OCI-LY1 (cell line): Measurements from ENCODE around the gene MRPL54.

ENCODE experiments used
- EZH2 ChIP-seq: fragments of 200-600 bp; sonication (generic), shearing (Covaris generic); IDR thresholded peaks from 2 replicates; pipeline ENCODE4 v1.8.0; 2017; ENCODE audit warnings: borderline replicate concordance, mixed run types, mild to moderate bottlenecking, antibody characterized with exemption, low read length, moderate library complexity, mixed read lengths
- TF ChIP-seq, protein P1 (sequence below): fragments of 200-600 bp; sonication (generic), shearing (Covaris generic); IDR thresholded peaks from 2 replicates; pipeline ENCODE4 v1.5.1; 2017; ENCODE audit warnings: mild to moderate bottlenecking, antibody characterized with exemption, low read length, moderate library complexity, mixed read lengths

DNA sequence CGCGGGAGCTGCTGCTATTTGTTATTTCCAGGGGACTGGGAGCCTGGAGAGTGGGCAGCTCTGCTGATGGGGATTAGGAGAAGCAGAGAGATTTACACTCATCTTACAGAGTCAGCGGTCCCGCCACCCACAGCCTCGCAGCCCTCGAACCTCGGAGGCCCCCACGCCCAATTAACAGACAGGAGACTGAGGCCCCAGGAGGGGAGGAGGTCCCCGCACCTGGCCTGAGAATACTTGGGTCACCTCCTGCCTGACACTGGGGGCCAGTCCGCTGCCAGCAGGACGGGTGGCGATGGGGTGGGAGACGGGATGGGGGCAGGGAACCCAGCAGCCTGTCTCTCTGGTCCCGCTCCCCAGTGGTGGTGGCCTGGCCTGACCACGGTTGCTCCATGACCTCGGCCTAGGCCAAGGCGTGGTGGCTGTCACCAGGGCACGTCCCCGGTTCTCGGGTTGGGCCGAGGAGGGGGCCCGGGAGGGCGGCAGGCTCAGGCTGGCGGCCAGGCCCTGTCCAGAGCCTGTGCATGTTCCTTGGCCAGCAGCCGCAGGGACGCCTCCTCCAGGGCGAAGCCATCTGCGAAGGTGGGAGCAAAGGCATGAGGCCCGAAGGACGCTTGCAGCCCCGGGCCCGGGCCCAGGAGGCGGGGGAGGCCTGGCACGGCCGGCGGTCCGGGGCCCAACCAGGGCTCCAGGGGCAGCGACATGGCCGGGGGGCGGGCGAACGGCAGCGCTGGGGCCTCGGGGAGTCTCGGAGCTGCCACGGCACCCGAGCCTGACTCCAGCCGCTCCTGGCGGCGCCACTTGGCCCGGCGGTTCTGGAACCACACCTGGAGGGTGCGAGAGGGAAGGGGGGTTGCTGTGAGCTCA is 7.9 kb downstream of the MRPL54 start:
- TF ChIP-seq, protein P1, sequence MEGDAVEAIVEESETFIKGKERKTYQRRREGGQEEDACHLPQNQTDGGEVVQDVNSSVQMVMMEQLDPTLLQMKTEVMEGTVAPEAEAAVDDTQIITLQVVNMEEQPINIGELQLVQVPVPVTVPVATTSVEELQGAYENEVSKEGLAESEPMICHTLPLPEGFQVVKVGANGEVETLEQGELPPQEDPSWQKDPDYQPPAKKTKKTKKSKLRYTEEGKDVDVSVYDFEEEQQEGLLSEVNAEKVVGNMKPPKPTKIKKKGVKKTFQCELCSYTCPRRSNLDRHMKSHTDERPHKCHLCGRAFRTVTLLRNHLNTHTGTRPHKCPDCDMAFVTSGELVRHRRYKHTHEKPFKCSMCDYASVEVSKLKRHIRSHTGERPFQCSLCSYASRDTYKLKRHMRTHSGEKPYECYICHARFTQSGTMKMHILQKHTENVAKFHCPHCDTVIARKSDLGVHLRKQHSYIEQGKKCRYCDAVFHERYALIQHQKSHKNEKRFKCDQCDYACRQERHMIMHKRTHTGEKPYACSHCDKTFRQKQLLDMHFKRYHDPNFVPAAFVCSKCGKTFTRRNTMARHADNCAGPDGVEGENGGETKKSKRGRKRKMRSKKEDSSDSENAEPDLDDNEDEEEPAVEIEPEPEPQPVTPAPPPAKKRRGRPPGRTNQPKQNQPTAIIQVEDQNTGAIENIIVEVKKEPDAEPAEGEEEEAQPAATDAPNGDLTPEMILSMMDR = no peak
- no peak for TF ChIP-seq EZH2
